ENCODE measurements around the gene RRP8.

- no peak for TF ChIP-seq CTCF (IDR thresholded peaks at IDR 0.05)
- no peak for TF ChIP-seq POLR2A (IDR thresholded peaks at IDR 0.05)
Observed at GRCh38 chr11:6572215-6572614, 31.2 kb downstream of the RRP8 start.
